ENCODE data around the gene FOXG1. TPM values are rescaled to one million over a fixed set of nuclear protein-coding genes. Genes with fewer than 3 reads are reported as not detected.

FOXG1 gene
- total RNA-seq, 1 donor from 2014 or later: not detected

DNA sequence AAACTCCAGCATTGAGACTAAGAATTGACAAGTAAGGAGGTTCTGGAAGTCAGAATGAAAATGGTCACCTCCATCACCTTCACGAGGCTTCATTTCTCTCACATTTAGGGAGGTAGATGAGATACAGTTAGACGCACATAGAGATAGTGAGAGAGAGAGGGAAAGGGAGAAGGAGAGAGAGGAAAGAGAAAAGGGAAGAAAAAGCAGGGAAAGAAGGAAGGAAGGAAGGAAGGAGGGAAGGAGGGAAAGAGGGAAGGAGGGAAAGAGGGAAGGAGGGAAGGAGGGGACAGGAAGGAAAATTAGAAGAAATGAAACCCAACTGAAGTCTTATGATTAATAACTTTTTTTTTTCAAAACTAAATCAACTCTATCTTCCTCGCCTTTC is 10.7 kb upstream of the FOXG1 start:
- no peak for DNase-seq
- ChIA-PET POLR2A (no interaction called here), CTCF (interaction anchor here (1.0 to 1.5 kb wide), 2 partner anchors 9 to 1515 kb away, joined by 3 read pairs; no protein-coding TSS in a partner anchor)
- TF ChIP-seq, protein P1, sequence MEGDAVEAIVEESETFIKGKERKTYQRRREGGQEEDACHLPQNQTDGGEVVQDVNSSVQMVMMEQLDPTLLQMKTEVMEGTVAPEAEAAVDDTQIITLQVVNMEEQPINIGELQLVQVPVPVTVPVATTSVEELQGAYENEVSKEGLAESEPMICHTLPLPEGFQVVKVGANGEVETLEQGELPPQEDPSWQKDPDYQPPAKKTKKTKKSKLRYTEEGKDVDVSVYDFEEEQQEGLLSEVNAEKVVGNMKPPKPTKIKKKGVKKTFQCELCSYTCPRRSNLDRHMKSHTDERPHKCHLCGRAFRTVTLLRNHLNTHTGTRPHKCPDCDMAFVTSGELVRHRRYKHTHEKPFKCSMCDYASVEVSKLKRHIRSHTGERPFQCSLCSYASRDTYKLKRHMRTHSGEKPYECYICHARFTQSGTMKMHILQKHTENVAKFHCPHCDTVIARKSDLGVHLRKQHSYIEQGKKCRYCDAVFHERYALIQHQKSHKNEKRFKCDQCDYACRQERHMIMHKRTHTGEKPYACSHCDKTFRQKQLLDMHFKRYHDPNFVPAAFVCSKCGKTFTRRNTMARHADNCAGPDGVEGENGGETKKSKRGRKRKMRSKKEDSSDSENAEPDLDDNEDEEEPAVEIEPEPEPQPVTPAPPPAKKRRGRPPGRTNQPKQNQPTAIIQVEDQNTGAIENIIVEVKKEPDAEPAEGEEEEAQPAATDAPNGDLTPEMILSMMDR (IDR thresholded peaks at IDR 0.05): no peak
- H3K4me3 Mint-ChIP-seq: no peak overlapping the region
- H3K4me1 Mint-ChIP-seq: no peaks in the 10 kb centered on the region
- intact Hi-C loops (cut with micrococcal nuclease): loop anchor here (2.0 kb wide), 2 partner anchors 17 to 1575 kb away; no protein-coding TSS in a partner anchor
- H3K9me3 Mint-ChIP-seq: no peaks in the 10 kb centered on the region
- no peaks in the 10 kb centered on the region for H3K36me3 Mint-ChIP-seq (ENCODE audit: low read depth)
- no peak overlapping the region for H3K27ac Mint-ChIP-seq
- H3K27me3 Mint-ChIP-seq: peaks cover 61% of the 10 kb centered on the region
- ATAC-seq (ENCODE audit: low read depth): no peak

DNA sequence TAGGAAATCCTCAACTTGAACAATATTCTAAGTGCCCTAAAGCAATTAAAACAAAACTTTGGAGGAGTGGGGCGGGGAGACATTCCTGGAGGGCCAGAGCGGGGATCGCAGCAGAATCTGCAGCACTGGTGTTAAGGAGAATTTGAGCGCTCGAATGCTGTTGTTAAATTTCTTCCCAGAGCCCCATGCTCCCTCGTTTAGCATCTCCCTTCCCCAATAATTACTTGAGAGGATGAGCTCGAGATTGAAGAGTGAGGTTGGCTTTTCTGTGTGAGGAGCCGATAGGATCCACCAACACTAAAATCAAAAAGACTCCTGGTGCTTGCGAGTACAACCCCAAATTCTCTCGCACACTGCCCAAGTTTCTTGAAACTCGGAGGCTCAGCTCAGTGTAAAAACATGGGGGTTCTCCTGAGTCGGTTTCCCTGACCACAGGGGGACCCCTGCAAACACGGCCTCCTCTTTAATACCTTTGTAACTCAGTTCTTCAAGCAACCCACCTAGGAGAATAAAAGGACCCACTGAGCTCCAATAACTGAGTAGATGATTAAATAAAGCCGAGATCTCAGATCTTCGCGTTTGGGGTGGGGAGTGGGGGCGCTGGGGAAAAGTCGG is 10.2 kb upstream of the FOXG1 start:
- no peak overlapping the region for H3K27ac Mint-ChIP-seq
- ChIA-PET CTCF (interaction anchor here (1.0 to 1.5 kb wide), 4 partner anchors 10 to 1514 kb away, joined by 3 to 4 read pairs (median 4); no protein-coding TSS in a partner anchor), POLR2A (no interaction called here)
- intact Hi-C loops (cut with micrococcal nuclease): loop anchor here (2.0 kb wide), 1 partner anchor 16 kb away; no protein-coding TSS in a partner anchor
- ATAC-seq (ENCODE audit: low read depth): no peak
- TF ChIP-seq, protein P1 (IDR thresholded peaks at IDR 0.05): no peak
- no peaks in the 10 kb centered on the region for H3K4me1 Mint-ChIP-seq
- H3K4me3 Mint-ChIP-seq: no peak overlapping the region
- DNase-seq: no peak
- H3K36me3 Mint-ChIP-seq (ENCODE audit: low read depth): no peaks in the 10 kb centered on the region
- peaks cover 65% of the 10 kb centered on the region for H3K27me3 Mint-ChIP-seq
- H3K9me3 Mint-ChIP-seq: no peaks in the 10 kb centered on the region

DNA sequence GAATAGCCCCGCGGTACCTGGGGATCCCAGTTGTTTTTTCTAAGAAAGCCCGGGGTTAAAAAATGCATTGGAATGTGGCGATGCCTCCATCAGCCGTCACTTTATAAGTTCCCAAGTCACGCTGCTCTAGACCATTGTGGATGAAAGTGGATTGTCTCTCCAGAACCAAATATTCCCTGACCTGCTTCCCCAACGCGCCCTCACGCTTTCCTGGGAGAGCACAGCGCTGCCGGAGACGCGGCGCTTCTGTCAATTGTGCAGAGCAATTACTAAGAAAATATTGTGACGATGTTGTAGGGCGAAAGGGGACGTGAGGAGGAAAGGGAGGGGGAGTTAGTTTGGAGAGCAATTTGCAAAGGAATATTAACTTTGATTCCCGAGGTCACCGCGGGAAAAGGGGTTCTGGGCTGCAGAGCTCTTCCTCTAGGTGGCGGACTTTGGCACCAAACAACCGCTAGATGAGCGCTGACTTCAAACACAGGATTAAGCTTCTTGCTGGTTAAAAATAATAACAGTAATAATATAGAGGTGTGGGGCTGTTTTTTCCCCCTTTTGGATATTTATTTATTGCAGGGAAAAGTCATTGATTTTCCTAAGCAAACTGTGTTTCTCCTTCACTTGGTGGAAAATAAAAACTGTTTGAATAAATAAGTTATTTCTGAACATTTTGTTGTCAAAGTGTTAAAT is 9.6 kb upstream of the FOXG1 start:
- H3K27me3 Mint-ChIP-seq: peaks cover 66% of the 10 kb centered on the region
- no peak overlapping the region for H3K27ac Mint-ChIP-seq
- intact Hi-C loops (cut with micrococcal nuclease): loop anchor here (2.0 kb wide), 1 partner anchor 16 kb away; no protein-coding TSS in a partner anchor
- TF ChIP-seq, protein P1 (IDR thresholded peaks at IDR 0.05): no peak
- DNase-seq (no peak), ATAC-seq (ENCODE audit: low read depth) (no peak)
- H3K9me3 Mint-ChIP-seq: no peaks in the 10 kb centered on the region
- POLR2A ChIA-PET: no interaction called here
- H3K4me3 Mint-ChIP-seq: no peak overlapping the region
- no peaks in the 10 kb centered on the region for H3K4me1 Mint-ChIP-seq
- no peaks in the 10 kb centered on the region for H3K36me3 Mint-ChIP-seq (ENCODE audit: low read depth)
- CTCF ChIA-PET: interaction anchor here (1.0 to 1.1 kb wide), 3 partner anchors 23 to 1513 kb away, joined by 3 to 4 read pairs (median 4); no protein-coding TSS in a partner anchor

- POLR2A ChIA-PET: no interaction called here
- TF ChIP-seq, protein P1 (IDR thresholded peaks at IDR 0.05): no peak
- CTCF ChIA-PET: interaction anchor here (1.0 to 1.1 kb wide), 3 partner anchors 22 to 1513 kb away, joined by 3 to 4 read pairs (median 4); no protein-coding TSS in a partner anchor
- DNase-seq (no peak), ATAC-seq (ENCODE audit: low read depth) (no peak)
- Mint-ChIP-seq H3K9me3 (no peaks in the 10 kb centered on the region), H3K4me1 (no peaks in the 10 kb centered on the region), H3K27me3 (peaks cover 70% of the 10 kb centered on the region), H3K4me3 (no peak overlapping the region), H3K27ac (no peak overlapping the region), H3K36me3 (ENCODE audit: low read depth) (no peaks in the 10 kb centered on the region)
- intact Hi-C loops (cut with micrococcal nuclease): loop anchor here (2.0 kb wide), 1 partner anchor 15 kb away; no protein-coding TSS in a partner anchor
Observed at GRCh38 chr14:28757786-28758185, 8.8 kb upstream of the FOXG1 start.

DNA sequence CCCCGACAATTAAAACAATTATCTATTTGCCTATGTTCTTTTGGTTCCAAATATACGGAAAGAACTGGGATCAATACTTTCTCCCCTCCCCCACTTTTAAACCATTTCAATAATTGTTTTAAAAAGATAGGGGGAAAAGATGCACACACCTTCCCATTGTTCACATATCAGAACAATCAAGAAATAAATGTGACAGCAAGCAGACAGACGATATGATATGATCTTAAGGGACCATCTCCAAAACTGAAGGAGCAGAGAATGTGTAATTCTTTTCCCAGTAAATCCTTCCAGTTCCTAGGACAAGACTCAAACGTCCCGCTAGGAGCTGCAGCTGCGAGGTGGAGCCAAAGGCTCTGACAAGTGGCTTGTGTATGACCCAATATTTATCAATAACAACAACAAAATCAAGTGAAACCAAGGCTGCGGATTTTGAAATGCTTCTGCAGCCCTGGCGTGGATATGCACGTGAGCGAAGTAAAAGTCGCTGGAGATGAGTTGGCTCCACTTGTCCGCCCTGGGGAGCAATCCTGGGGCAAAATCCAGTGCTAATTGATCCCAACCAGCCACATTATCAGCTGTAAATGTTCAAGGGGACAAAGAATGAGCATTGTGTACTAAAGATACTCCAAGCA is 8.2 kb upstream of the FOXG1 start:
- H3K27me3 Mint-ChIP-seq: peaks cover 72% of the 10 kb centered on the region
- H3K36me3 Mint-ChIP-seq (ENCODE audit: low read depth): no peaks in the 10 kb centered on the region
- TF ChIP-seq, protein P1 (IDR thresholded peaks at IDR 0.05): no peak
- no peak overlapping the region for H3K4me3 Mint-ChIP-seq
- POLR2A ChIA-PET: no interaction called here
- H3K9me3 Mint-ChIP-seq: no peaks in the 10 kb centered on the region
- intact Hi-C loops (cut with micrococcal nuclease): no loop called here
- DNase-seq (no peak), ATAC-seq (ENCODE audit: low read depth) (no peak)
- H3K4me1 Mint-ChIP-seq: no peaks in the 10 kb centered on the region
- no peak overlapping the region for H3K27ac Mint-ChIP-seq
- CTCF ChIA-PET: no interaction called here
